ENCODE data around the gene FSIP1. TPM values are rescaled to one million over a fixed set of nuclear protein-coding genes. Genes with fewer than 3 reads are reported as not detected.

Gene FSIP1
- total RNA-seq, 5 donors from 2014 or later (not counting 1 experiment from before 2014, with no cell fraction given), result 0.30 to 1.0 (median 0.43) TPM

GRCh38 chr15:39788800-39789565 is 6.3 kb upstream of the FSIP1 start:
- Histone ChIP-seq H3K9me3 (no peaks in the 10 kb centered on the region), H3K36me3 (ENCODE audit: control insufficient read depth in 2 of 2, extremely low read depth in 1 of 2, insufficient read depth in 1 of 2, low read length in 1 of 2) (no peaks in the 10 kb centered on the region), H3K4me1 (ENCODE audit: control insufficient read depth in 1 of 2, extremely low read depth in 1 of 2, insufficient read depth in 2 of 2, low read length in 2 of 2) (peaks cover 0 to 3% of the 10 kb centered on the region in 2 experiments), H3K27ac (ENCODE audit: low read length) (no peak overlapping the region), H3K27me3 (replicated peaks in 1 of 2; ENCODE audit: control insufficient read depth in 2 of 2, extremely low read depth in 1 of 2, insufficient read depth in 2 of 2, low read length in 1 of 2) (no peaks in the 10 kb centered on the region), H3K4me3 (ENCODE audit: control insufficient read depth in 1 of 2, extremely low read depth in 1 of 2, low read length in 1 of 2) (no peak overlapping the region)
- no peaks in the 10 kb centered on the region for H3K9me3 Mint-ChIP-seq
- CTCF ChIA-PET, result interaction anchor here (0.6 to 1.7 kb wide), 5 partner anchors 24 to 486 kb away, joined by 4 to 6 read pairs (median 5); no protein-coding TSS in a partner anchor
- no peak for DNase-seq
- ATAC-seq (replicated peaks in 1 of 4), result no peak
- peaks cover 23 to 34% (median 28%) of the 10 kb centered on the region in 3 donors for H3K4me1 Mint-ChIP-seq
- H3K4me3 Mint-ChIP-seq, result no peak overlapping the region
- H3K27me3 Mint-ChIP-seq, result peaks cover 0 to 2% of the 10 kb centered on the region in 2 donors
- peak overlapping the region in 1 of 2 donors; percentile 39 for H3K27ac Mint-ChIP-seq
- POLR2A ChIA-PET, result interaction anchor here (0.5 to 0.7 kb wide), 2 partner anchors 14 to 634 kb away, joined by 3 to 4 read pairs; no protein-coding TSS in a partner anchor
- H3K36me3 Mint-ChIP-seq, result peaks cover 2% of the 10 kb centered on the region
- WGBS (ENCODE audit: insufficient coverage), result 100% methylated on average over 1 of the region's 3 CpGs

DNA sequence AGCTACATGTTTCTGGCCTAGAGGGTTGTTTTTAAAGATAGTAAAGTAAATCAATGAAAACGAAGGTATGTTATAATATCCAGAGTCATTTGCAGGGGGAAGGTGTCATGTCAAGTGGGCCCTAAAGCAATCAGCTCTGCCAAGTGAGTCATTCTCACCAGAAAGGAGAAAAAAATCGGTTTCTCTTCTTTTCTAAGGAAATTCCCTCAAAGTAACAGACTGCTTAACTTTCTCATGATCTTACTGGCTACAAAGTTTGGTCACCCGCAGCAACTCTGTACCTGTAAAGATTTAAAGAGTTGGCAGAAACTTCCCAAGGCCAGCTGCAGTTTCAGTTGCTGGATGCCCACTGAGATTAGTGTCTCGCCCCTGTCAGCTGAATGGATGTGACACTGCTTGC is 5.5 kb upstream of the FSIP1 start:
- H3K9me3 Mint-ChIP-seq, result no peaks in the 10 kb centered on the region
- Histone ChIP-seq H3K36me3 (ENCODE audit: control insufficient read depth in 2 of 2, extremely low read depth in 1 of 2, insufficient read depth in 1 of 2, low read length in 1 of 2) (no peaks in the 10 kb centered on the region), H3K4me1 (ENCODE audit: control insufficient read depth in 1 of 2, extremely low read depth in 1 of 2, insufficient read depth in 2 of 2, low read length in 2 of 2) (peaks cover 5 to 11% of the 10 kb centered on the region in 2 experiments), H3K27ac (ENCODE audit: low read length) (no peak overlapping the region), H3K27me3 (replicated peaks in 1 of 2; ENCODE audit: control insufficient read depth in 2 of 2, extremely low read depth in 1 of 2, insufficient read depth in 2 of 2, low read length in 1 of 2) (no peaks in the 10 kb centered on the region), H3K4me3 (ENCODE audit: control insufficient read depth in 1 of 2, extremely low read depth in 1 of 2, low read length in 1 of 2) (no peak overlapping the region), H3K9me3 (no peaks in the 10 kb centered on the region)
- no peak overlapping the region for H3K27ac Mint-ChIP-seq
- peaks cover 2% of the 10 kb centered on the region for H3K36me3 Mint-ChIP-seq
- ATAC-seq (replicated peaks in 1 of 4) (no peak), DNase-seq (no peak)
- H3K4me1 Mint-ChIP-seq, result peaks cover 32 to 43% (median 37%) of the 10 kb centered on the region in 3 donors
- H3K27me3 Mint-ChIP-seq, result no peaks in the 10 kb centered on the region
- no peak overlapping the region for H3K4me3 Mint-ChIP-seq
- CTCF ChIA-PET, result no interaction called here
- WGBS (ENCODE audit: insufficient coverage), result 57% methylated on average over 2 of the region's 4 CpGs
- POLR2A ChIA-PET, result no interaction called here

DNA sequence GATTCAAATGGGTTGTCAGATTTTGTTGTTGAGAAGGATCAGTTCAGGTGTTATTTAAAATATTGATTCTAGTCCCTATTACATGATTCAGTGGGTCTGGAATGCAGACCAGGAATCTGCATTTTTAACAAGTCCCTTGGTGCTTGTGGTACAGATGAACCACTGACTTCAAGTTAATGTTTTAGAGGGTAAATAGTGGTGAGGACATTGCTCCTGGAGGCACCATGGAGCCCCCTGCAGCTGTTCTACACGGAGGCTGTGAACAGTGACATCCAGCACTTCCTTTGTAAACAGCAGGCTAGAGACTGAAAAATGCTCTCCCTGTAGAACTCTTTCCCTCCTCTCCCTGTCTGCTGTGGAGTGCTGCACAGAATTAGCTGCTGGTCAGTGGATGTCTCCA is 4.8 kb upstream of the FSIP1 start:
- no CpG with 5 or more reads among the region's 1 CpG for WGBS (ENCODE audit: insufficient coverage)

DNA sequence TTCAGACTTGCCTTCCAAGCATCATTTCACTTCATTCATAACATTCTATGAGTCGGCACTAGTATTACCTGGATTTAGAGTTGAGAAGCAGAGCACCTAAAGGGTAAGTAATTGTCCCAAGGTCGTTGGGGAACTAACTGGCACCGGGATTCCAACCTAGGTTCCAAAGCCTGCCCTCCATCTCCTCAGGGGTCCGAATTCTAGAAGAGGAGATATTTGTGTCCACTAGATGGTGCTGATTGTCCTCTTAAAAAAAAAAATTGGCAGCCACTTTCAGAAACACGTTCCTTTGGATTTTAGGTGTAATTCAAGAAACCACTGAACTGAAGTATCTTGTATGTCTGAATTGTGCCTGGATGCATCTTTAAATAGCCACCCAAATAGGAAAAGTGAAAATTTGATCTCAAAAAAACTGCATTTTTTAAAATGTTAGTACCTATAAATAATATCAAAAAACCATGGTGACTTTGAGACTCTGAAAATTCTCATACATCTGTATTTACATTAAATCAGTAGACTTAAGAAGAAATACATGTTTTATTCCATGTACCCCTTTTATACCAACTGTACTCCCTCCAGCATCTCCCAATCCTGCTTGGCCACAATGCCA is 3.9 kb upstream of the FSIP1 start:
- ChIA-PET CTCF (interaction anchor here in 1 of 2 donors (0.9 kb wide), 1 partner anchor 126 kb away, joined by 3 read pairs; no protein-coding TSS in a partner anchor), POLR2A (no interaction called here)
- peaks cover 11 to 15% of the 10 kb centered on the region in 2 experiments for H3K4me1 ChIP-seq (ENCODE audit: control insufficient read depth in 1 of 2, extremely low read depth in 1 of 2, insufficient read depth in 2 of 2, low read length in 2 of 2)
- no CpG with 5 or more reads among the region's 5 CpGs for whole genome bisulfite sequencing (ENCODE audit: insufficient coverage)
- ATAC-seq (replicated peaks in 1 of 4), result no peak
- H3K4me3 ChIP-seq (ENCODE audit: control insufficient read depth in 1 of 2, extremely low read depth in 1 of 2, low read length in 1 of 2), result no peak overlapping the region
- no peaks in the 10 kb centered on the region for H3K9me3 ChIP-seq
- Mint-ChIP-seq H3K4me3 (no peak overlapping the region), H3K9me3 (no peaks in the 10 kb centered on the region), H3K27ac (peak overlapping the region; percentile 40 to 65), H3K36me3 (peaks cover 2% of the 10 kb centered on the region), H3K4me1 (peaks cover 44 to 52% (median 48%) of the 10 kb centered on the region in 3 donors), H3K27me3 (no peaks in the 10 kb centered on the region)
- no peaks in the 10 kb centered on the region for H3K27me3 ChIP-seq (replicated peaks in 1 of 2; ENCODE audit: control insufficient read depth in 2 of 2, extremely low read depth in 1 of 2, insufficient read depth in 2 of 2, low read length in 1 of 2)
- peak in 2 of 35 experiments; percentile 13 to 64 for DNase-seq
- no peaks in the 10 kb centered on the region for H3K36me3 ChIP-seq (ENCODE audit: control insufficient read depth in 2 of 2, extremely low read depth in 1 of 2, insufficient read depth in 1 of 2, low read length in 1 of 2)
- no peak overlapping the region for H3K27ac ChIP-seq (ENCODE audit: low read length)

More for the DNA sequence above, 4.8 kb upstream of the FSIP1 start:
- H3K9me3 ChIP-seq, result no peaks in the 10 kb centered on the region
- no peaks in the 10 kb centered on the region for H3K9me3 Mint-ChIP-seq
- H3K27me3 Mint-ChIP-seq, result no peaks in the 10 kb centered on the region
- H3K4me3 Mint-ChIP-seq, result no peak overlapping the region
- no peaks in the 10 kb centered on the region for H3K36me3 ChIP-seq (ENCODE audit: control insufficient read depth in 2 of 2, extremely low read depth in 1 of 2, insufficient read depth in 1 of 2, low read length in 1 of 2)
- ChIA-PET CTCF (interaction anchor here in 1 of 2 donors (0.7 kb wide), 1 partner anchor 114 kb away, joined by 10 read pairs; no protein-coding TSS in a partner anchor), POLR2A (no interaction called here)
- H3K27me3 ChIP-seq (replicated peaks in 1 of 2; ENCODE audit: control insufficient read depth in 2 of 2, extremely low read depth in 1 of 2, insufficient read depth in 2 of 2, low read length in 1 of 2), result no peaks in the 10 kb centered on the region
- H3K4me1 ChIP-seq (ENCODE audit: control insufficient read depth in 1 of 2, extremely low read depth in 1 of 2, insufficient read depth in 2 of 2, low read length in 2 of 2), result peaks cover 7 to 11% of the 10 kb centered on the region in 2 experiments
- peak overlapping the region in 1 of 2 donors; percentile 16 for H3K27ac Mint-ChIP-seq
- no peak overlapping the region for H3K27ac ChIP-seq (ENCODE audit: low read length)
- ATAC-seq (replicated peaks in 1 of 4), result no peak
- H3K4me1 Mint-ChIP-seq, result peaks cover 35 to 45% (median 41%) of the 10 kb centered on the region in 3 donors
- DNase-seq, result no peak
- H3K36me3 Mint-ChIP-seq, result peaks cover 2% of the 10 kb centered on the region
- H3K4me3 ChIP-seq (ENCODE audit: control insufficient read depth in 1 of 2, extremely low read depth in 1 of 2, low read length in 1 of 2), result no peak overlapping the region

DNA sequence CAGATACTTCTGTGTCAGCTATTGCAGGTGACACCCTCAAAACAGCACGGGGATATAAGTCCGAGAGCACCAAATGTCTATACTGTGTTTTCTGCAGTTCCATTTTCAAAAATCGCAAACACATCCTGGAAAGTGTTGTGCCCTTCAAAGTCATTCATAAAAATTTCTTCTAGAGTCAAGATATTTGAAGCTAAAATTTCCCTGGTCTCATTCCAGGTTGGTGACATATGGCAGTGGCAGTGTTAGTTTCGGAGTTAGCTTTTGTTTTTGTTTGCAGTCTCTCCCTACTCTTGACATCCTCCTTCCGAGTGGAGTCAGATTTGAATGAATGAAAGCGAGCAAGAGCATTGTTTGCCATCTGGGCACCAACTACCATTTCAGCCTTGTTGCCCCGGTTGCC is 3.2 kb upstream of the FSIP1 start:
- H3K4me1 Mint-ChIP-seq, result peaks cover 47 to 55% (median 55%) of the 10 kb centered on the region in 3 donors
- Histone ChIP-seq H3K4me1 (ENCODE audit: control insufficient read depth in 1 of 2, extremely low read depth in 1 of 2, insufficient read depth in 2 of 2, low read length in 2 of 2) (peaks cover 13 to 15% of the 10 kb centered on the region in 2 experiments), H3K9me3 (no peaks in the 10 kb centered on the region), H3K27ac (ENCODE audit: low read length) (no peak overlapping the region), H3K36me3 (ENCODE audit: control insufficient read depth in 2 of 2, extremely low read depth in 1 of 2, insufficient read depth in 1 of 2, low read length in 1 of 2) (no peaks in the 10 kb centered on the region), H3K4me3 (ENCODE audit: control insufficient read depth in 1 of 2, extremely low read depth in 1 of 2, low read length in 1 of 2) (no peak overlapping the region), H3K27me3 (replicated peaks in 1 of 2; ENCODE audit: control insufficient read depth in 2 of 2, extremely low read depth in 1 of 2, insufficient read depth in 2 of 2, low read length in 1 of 2) (no peaks in the 10 kb centered on the region)
- CTCF ChIA-PET, result interaction anchor here in 1 of 2 donors (0.9 kb wide), 1 partner anchor 125 kb away, joined by 3 read pairs; no protein-coding TSS in a partner anchor
- no peak overlapping the region for H3K4me3 Mint-ChIP-seq
- DNase-seq (no peak), ATAC-seq (replicated peaks in 1 of 4) (no peak)
- peak overlapping the region; percentile 41 to 65 for H3K27ac Mint-ChIP-seq
- peaks cover 2% of the 10 kb centered on the region for H3K36me3 Mint-ChIP-seq
- WGBS (ENCODE audit: insufficient coverage), result 100% methylated on average over 3 of the region's 7 CpGs
- H3K27me3 Mint-ChIP-seq, result no peaks in the 10 kb centered on the region
- no peaks in the 10 kb centered on the region for H3K9me3 Mint-ChIP-seq
- POLR2A ChIA-PET, result no interaction called here

DNA sequence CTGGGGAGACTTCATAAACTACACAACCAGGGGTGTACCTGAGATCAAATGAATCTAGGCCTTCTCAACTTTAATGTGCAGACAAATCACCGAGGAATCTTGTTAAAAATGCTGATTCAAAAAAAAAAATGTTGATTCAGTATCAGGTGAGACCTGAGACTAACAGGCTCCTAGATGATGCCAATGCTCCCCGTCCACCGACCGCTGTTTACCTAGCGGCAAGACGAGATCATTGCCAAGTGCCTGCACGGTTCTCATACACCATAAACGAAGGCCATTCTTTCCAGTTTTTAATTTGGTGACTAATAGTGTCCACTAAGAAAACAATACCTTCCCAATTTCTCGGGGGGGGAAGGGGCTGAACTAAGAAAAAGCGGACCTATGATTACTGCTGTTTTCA is 2.5 kb upstream of the FSIP1 start:
- Histone ChIP-seq H3K4me3 (ENCODE audit: control insufficient read depth in 1 of 2, extremely low read depth in 1 of 2, low read length in 1 of 2) (no peak overlapping the region), H3K9me3 (no peaks in the 10 kb centered on the region), H3K36me3 (ENCODE audit: control insufficient read depth in 2 of 2, extremely low read depth in 1 of 2, insufficient read depth in 1 of 2, low read length in 1 of 2) (no peaks in the 10 kb centered on the region), H3K4me1 (ENCODE audit: control insufficient read depth in 1 of 2, extremely low read depth in 1 of 2, insufficient read depth in 2 of 2, low read length in 2 of 2) (peaks cover 13 to 15% of the 10 kb centered on the region in 2 experiments), H3K27ac (ENCODE audit: low read length) (no peak overlapping the region), H3K27me3 (replicated peaks in 1 of 2; ENCODE audit: control insufficient read depth in 2 of 2, extremely low read depth in 1 of 2, insufficient read depth in 2 of 2, low read length in 1 of 2) (no peaks in the 10 kb centered on the region)
- DNase-seq (no peak), ATAC-seq (replicated peaks in 1 of 4) (no peak)
- WGBS (ENCODE audit: insufficient coverage), result 97% methylated on average over 4 of the region's 10 CpGs
- H3K27me3 Mint-ChIP-seq, result no peaks in the 10 kb centered on the region
- peaks cover 2% of the 10 kb centered on the region for H3K36me3 Mint-ChIP-seq
- peak overlapping the region; percentile 64 to 85 for H3K27ac Mint-ChIP-seq
- POLR2A ChIA-PET, result no interaction called here
- CTCF ChIA-PET, result interaction anchor here (0.5 to 1.0 kb wide), 3 partner anchors 149 to 490 kb away, joined by 3 read pairs; partner anchors contain the start of gene EIF2AK4 (in 1 of the 2)
- H3K4me3 Mint-ChIP-seq, result peak overlapping the region in 1 of 3 donors; percentile 17
- peaks cover 47 to 56% (median 55%) of the 10 kb centered on the region in 3 donors for H3K4me1 Mint-ChIP-seq
- no peaks in the 10 kb centered on the region for H3K9me3 Mint-ChIP-seq

Data from T-cell (primary cell).